Liver (tissue), 3 donors: ENCODE measurements around the gene ALDH1A1.

Source experiments
- JUND ChIP-seq, 2 donors: IDR thresholded peaks; 2 replicates each; pipeline ENCODE4 v1.6.1; 2016; ENCODE audit warnings: antibody characterized with exemption in 2 of 2
- MAX ChIP-seq: IDR thresholded peaks from 2 replicates; pipeline ENCODE4 v1.6.1; 2016; ENCODE audit warnings: antibody characterized with exemption
- NR2F2 ChIP-seq: IDR thresholded peaks from 2 replicates; pipeline ENCODE4 v1.6.1; 2016; ENCODE audit warnings: antibody characterized with exemption
- RAD21 ChIP-seq, 2 donors: IDR thresholded peaks; 2 replicates each; pipeline ENCODE4 v1.6.1; 2016; ENCODE audit warnings: antibody characterized with exemption in 2 of 2, mild to moderate bottlenecking in 2 of 2
- RXRA ChIP-seq, 2 donors: IDR thresholded peaks; 2 replicates each; pipeline ENCODE4 v1.6.1; 2017 to 2018; ENCODE audit warnings: antibody characterized with exemption in 2 of 2, mild to moderate bottlenecking in 1 of 2
- TF ChIP-seq, protein P1 (sequence below): fragments of 150-350 bp; IDR thresholded peaks from 2 replicates; pipeline ENCODE4 v1.5.1; 2017; ENCODE audit warnings: improper control_type of control experiment, low read depth, low read length; ENCODE audit not compliant: missing input control
- TF ChIP-seq, protein P2 (sequence below): IDR thresholded peaks from 2 replicates; pipeline ENCODE4 v1.6.1; 2016; ENCODE audit warnings: antibody characterized with exemption
- donor health status: healthy.
- donor health status: healthy.

DNA sequence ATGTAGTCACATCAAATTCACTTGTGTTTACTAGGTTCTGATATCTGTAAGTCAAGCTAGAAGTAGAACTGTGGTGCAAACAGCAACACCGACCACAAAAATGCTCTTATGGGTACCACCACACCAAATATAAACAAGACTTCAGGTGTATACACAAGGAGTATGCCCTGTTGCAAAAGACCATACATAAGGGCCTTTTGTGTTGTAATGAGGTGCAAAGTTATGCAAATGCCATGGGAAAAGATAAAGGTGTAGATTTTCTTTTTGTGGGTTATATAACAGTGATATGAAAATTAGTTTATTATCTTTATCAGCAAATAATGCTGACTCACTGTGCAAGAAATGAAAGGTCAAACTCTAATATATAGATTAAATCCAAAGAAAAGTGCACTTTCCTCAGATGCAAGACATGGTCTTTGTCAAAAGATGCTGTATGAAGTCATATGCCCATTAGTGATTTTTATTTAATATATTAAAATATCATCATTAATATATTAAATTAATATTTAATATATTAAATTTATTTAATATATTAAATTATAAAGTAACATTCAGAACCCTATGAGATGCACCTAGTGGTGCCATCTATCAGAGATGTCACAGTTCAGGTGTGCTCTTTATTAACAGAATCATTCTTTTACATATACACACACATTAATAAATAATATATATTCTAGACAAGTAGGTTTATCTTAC lies 26.7 kb upstream of the ALDH1A1 start:
- TF ChIP-seq JUND (IDR thresholded peaks at IDR 0.05), result no peak
- TF ChIP-seq, protein P1, sequence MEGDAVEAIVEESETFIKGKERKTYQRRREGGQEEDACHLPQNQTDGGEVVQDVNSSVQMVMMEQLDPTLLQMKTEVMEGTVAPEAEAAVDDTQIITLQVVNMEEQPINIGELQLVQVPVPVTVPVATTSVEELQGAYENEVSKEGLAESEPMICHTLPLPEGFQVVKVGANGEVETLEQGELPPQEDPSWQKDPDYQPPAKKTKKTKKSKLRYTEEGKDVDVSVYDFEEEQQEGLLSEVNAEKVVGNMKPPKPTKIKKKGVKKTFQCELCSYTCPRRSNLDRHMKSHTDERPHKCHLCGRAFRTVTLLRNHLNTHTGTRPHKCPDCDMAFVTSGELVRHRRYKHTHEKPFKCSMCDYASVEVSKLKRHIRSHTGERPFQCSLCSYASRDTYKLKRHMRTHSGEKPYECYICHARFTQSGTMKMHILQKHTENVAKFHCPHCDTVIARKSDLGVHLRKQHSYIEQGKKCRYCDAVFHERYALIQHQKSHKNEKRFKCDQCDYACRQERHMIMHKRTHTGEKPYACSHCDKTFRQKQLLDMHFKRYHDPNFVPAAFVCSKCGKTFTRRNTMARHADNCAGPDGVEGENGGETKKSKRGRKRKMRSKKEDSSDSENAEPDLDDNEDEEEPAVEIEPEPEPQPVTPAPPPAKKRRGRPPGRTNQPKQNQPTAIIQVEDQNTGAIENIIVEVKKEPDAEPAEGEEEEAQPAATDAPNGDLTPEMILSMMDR, result no peak
- no peak for TF ChIP-seq MAX
- no peak for TF ChIP-seq NR2F2
- TF ChIP-seq, protein P2, sequence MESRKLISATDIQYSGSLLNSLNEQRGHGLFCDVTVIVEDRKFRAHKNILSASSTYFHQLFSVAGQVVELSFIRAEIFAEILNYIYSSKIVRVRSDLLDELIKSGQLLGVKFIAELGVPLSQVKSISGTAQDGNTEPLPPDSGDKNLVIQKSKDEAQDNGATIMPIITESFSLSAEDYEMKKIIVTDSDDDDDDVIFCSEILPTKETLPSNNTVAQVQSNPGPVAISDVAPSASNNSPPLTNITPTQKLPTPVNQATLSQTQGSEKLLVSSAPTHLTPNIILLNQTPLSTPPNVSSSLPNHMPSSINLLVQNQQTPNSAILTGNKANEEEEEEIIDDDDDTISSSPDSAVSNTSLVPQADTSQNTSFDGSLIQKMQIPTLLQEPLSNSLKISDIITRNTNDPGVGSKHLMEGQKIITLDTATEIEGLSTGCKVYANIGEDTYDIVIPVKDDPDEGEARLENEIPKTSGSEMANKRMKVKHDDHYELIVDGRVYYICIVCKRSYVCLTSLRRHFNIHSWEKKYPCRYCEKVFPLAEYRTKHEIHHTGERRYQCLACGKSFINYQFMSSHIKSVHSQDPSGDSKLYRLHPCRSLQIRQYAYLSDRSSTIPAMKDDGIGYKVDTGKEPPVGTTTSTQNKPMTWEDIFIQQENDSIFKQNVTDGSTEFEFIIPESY, result no peak
- no peak for TF ChIP-seq RAD21 (IDR thresholded peaks at IDR 0.05)
- TF ChIP-seq RXRA (IDR thresholded peaks at IDR 0.05), result no peak
